Fibroblast of lung (primary cell): Measurements from ENCODE around the gene INTS7.
A peak's percentile ranks its signal among the peaks of the same experiment; 100 is the strongest.

Experiments used
- CTCF ChIP-seq, 2 donors: IDR thresholded peaks in 1 of 2; conservative IDR thresholded peaks in 1 of 2; 1 replicate in 1 of 2; 2 replicates in 1 of 2; pipeline ENCODE4 v1.5.1; 2011 to 2012; ENCODE audit warnings: low read length in 2 of 2, control low read depth in 1 of 2, inconsistent platforms in 1 of 2, low read depth in 1 of 2, mild to moderate bottlenecking in 1 of 2
- EZH2 ChIP-seq: IDR thresholded peaks from 2 replicates; pipeline ENCODE4 v1.5.1; 2012; ENCODE audit warnings: low read length, control low read depth, mild to moderate bottlenecking; ENCODE audit errors: missing control alignments

- peak; percentile 62 to 88 for TF ChIP-seq CTCF (conservative IDR thresholded peaks at IDR 0.05 in 1 of 2, IDR thresholded peaks at IDR 0.05 in 1 of 2; ENCODE audit: low read depth in 1 of 2, low read length in 2 of 2)
- no peak for TF ChIP-seq EZH2
Measured at GRCh38 chr1:212035123-212035834, at the start of gene INTS7, which contains the start of gene DTL.
